ENCODE data around the gene NLE1. TPM values are rescaled to one million over a fixed set of nuclear protein-coding genes. Genes with fewer than 3 reads are reported as not detected.

The NLE1 gene
- total and polyA plus RNA-seq, 2 donors, result 11.7 to 12.2 TPM

- no peaks in the 10 kb centered on the region for H3K36me3 ChIP-seq (ENCODE audit: insufficient read depth)
- no peak for DNase-seq (ENCODE audit: extremely low spot score)
- 47% methylated on average over 2 of the region's 2 CpGs for WGBS
- no peaks in the 10 kb centered on the region for H3K4me1 ChIP-seq (ENCODE audit: insufficient read depth)
- H3K4me3 ChIP-seq (ENCODE audit: low read depth, low read length), result no peak overlapping the region
- H3K27ac ChIP-seq (ENCODE audit: low read depth), result no peak overlapping the region
Observed at GRCh38 chr17:35171834-35172233, 29.7 kb upstream of the NLE1 start.

GRCh38 chr17:35170968-35171771, 29.1 kb upstream of the NLE1 start:
- Histone ChIP-seq H3K4me1 (ENCODE audit: insufficient read depth) (no peaks in the 10 kb centered on the region), H3K36me3 (ENCODE audit: insufficient read depth) (no peaks in the 10 kb centered on the region), H3K27ac (ENCODE audit: low read depth) (no peak overlapping the region), H3K4me3 (ENCODE audit: low read depth, low read length) (no peak overlapping the region)
- 78% methylated on average over 18 of the region's 18 CpGs for WGBS
- no peak for DNase-seq (ENCODE audit: extremely low spot score)

GRCh38 chr17:35169835-35170363, 27.8 kb upstream of the NLE1 start:
- WGBS, result 90% methylated on average over 17 of the region's 17 CpGs
- Histone ChIP-seq H3K27ac (ENCODE audit: low read depth) (no peak overlapping the region), H3K4me1 (ENCODE audit: insufficient read depth) (no peaks in the 10 kb centered on the region), H3K4me3 (ENCODE audit: low read depth, low read length) (no peak overlapping the region), H3K36me3 (ENCODE audit: insufficient read depth) (no peaks in the 10 kb centered on the region)
- DNase-seq (ENCODE audit: extremely low spot score), result no peak

DNA sequence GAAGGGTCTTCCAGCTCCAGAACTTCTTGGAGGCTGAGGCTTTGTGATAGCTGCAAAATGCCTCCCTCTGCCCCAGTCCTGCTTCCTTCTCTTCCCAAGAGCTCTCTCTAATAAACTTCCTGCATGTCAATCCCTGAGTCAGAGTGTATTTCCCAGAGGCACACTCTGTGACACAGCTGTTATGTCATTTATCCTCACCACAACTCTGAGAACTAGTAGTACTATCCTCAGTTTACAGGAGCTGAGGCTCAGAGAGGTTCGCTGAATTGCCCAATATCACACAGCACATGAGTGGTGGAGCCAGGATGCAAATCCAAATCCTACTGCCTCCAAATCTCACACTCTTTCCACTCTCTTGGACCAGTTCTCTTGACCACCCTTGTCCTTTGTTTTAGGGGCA, 25.6 kb upstream of the NLE1 start:
- DNase-seq (ENCODE audit: extremely low spot score), result no peak
- H3K27ac ChIP-seq (ENCODE audit: low read depth), result no peak overlapping the region
- whole genome bisulfite sequencing, result 85% methylated on average over 1 of the region's 1 CpG
- no peak overlapping the region for H3K4me3 ChIP-seq (ENCODE audit: low read depth, low read length)
- H3K4me1 ChIP-seq (ENCODE audit: insufficient read depth), result no peaks in the 10 kb centered on the region
- H3K36me3 ChIP-seq (ENCODE audit: insufficient read depth), result no peaks in the 10 kb centered on the region

DNA sequence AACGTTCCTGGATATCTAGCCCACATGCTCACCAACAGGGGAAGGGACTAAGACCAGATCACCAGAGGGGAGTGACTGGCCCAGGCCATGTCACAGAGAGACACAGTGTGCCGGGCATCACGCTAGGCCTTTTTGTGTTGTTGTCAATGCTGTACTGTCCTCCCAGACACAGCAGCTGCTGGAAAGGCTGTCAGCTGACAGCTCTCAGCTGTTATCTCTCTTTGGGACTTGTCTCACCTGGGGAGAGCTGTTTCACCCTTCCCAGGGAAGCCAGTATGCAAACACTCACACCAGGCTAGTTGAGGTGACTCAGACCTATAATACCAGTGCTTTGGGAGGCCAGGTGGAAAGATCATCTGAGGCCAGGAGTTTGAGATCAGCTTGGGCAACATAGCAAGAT, 24.9 kb upstream of the NLE1 start:
- no peaks in the 10 kb centered on the region for H3K36me3 ChIP-seq (ENCODE audit: insufficient read depth)
- H3K4me3 ChIP-seq (ENCODE audit: low read depth, low read length), result no peak overlapping the region
- no peak overlapping the region for H3K27ac ChIP-seq (ENCODE audit: low read depth)
- H3K4me1 ChIP-seq (ENCODE audit: insufficient read depth), result no peaks in the 10 kb centered on the region
- 53% methylated on average over 3 of the region's 3 CpGs for WGBS
- no peak for DNase-seq (ENCODE audit: extremely low spot score)

DNA sequence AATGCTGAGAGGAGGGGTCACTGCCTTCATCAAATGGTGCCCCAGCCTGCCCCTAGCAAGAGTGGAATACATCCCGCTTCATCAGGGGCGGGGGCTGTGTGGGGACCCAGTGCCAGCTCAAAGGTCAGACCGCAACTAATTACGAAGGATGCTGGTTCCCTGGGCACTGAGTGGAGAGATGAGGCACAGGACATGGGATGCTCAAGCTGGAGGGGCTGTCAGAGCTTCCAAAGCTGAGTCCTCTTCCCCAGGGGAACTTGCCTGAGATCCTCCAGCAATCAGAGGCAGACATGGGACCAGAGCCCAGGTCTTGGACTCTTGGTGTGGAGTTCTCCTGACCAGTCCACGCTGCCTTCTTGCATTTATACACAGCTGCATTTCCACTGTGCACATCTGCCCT, 24.4 kb upstream of the NLE1 start:
- H3K4me3 ChIP-seq (ENCODE audit: low read depth, low read length), result no peak overlapping the region
- no peak for DNase-seq (ENCODE audit: extremely low spot score)
- H3K27ac ChIP-seq (ENCODE audit: low read depth), result no peak overlapping the region
- no peaks in the 10 kb centered on the region for H3K36me3 ChIP-seq (ENCODE audit: insufficient read depth)
- H3K4me1 ChIP-seq (ENCODE audit: insufficient read depth), result no peaks in the 10 kb centered on the region
- WGBS, result 66% methylated on average over 5 of the region's 5 CpGs

DNA sequence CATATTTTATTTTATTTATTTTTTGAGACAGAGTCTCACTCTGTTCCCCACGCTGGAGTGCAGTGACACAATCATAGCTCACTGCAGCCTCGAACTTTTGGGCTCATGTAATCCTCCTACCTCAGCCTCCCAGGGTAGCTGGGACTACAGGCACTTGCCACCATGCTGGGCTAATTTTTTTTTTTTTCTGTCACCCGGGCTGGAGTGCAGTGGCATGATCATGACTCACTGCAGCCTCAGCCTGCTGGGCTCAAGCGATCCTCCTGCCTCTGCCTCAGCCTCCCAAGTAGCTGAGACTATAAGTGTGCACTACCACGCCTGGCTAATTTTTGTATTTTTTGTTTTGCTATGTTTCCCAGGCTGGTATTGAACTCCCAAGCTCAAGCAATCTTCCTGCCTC, 22.6 kb upstream of the NLE1 start:
- no peak overlapping the region for H3K4me3 ChIP-seq (ENCODE audit: low read depth, low read length)
- 82% methylated on average over 5 of the region's 5 CpGs for WGBS
- no peaks in the 10 kb centered on the region for H3K36me3 ChIP-seq (ENCODE audit: insufficient read depth)
- no peak overlapping the region for H3K27ac ChIP-seq (ENCODE audit: low read depth)
- no peak for DNase-seq (ENCODE audit: extremely low spot score)
- no peaks in the 10 kb centered on the region for H3K4me1 ChIP-seq (ENCODE audit: insufficient read depth)

DNA sequence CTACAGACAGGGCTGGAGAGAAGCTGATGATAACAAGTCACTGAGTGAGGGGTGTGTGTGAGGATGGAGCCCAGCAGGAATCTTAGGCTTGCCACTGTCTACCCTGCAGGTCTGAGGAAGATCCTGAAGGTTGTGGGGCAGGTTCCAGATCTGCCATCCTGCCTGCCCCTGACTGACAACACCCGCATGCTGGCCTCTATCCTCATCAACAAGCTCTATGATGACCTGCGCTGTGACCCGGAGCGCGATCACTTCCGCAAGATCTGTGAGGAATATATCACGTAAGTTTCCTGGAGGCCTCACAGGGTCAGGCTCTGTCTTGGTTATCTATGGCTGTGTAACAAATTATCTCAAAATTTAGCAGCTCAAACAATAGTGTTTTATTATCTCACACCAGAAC, 21.8 kb upstream of the NLE1 start:
- Histone ChIP-seq H3K4me3 (ENCODE audit: low read depth, low read length) (no peak overlapping the region), H3K36me3 (ENCODE audit: insufficient read depth) (no peaks in the 10 kb centered on the region), H3K27ac (ENCODE audit: low read depth) (no peak overlapping the region), H3K4me1 (ENCODE audit: insufficient read depth) (no peaks in the 10 kb centered on the region)
- no peak for DNase-seq (ENCODE audit: extremely low spot score)
- 96% methylated on average over 7 of the region's 7 CpGs for WGBS

DNA sequence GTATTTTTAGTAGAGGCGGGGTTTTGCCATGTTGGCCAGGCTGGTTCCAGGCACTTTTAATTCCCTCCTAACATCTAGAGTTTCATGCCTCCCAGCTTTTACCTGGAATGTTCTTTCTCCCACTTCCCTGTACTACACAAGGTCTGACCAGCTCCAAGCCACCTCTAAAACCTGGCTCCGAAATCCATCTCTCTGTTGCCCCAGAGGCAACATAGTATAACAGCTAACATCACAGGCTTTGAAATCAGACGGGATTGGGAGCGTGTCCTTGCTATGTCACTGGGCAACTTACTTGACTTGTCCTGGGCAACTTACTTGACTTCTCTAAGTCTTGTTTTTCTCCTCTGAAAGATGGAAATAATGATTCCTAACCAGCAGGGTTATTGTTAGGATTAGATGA, 20.7 kb upstream of the NLE1 start:
- Histone ChIP-seq H3K36me3 (ENCODE audit: insufficient read depth) (no peaks in the 10 kb centered on the region), H3K27ac (ENCODE audit: low read depth) (no peak overlapping the region), H3K4me1 (ENCODE audit: insufficient read depth) (no peaks in the 10 kb centered on the region), H3K4me3 (ENCODE audit: low read depth, low read length) (no peak overlapping the region)
- DNase-seq (ENCODE audit: extremely low spot score), result no peak
- WGBS, result 86% methylated on average over 4 of the region's 4 CpGs

DNA sequence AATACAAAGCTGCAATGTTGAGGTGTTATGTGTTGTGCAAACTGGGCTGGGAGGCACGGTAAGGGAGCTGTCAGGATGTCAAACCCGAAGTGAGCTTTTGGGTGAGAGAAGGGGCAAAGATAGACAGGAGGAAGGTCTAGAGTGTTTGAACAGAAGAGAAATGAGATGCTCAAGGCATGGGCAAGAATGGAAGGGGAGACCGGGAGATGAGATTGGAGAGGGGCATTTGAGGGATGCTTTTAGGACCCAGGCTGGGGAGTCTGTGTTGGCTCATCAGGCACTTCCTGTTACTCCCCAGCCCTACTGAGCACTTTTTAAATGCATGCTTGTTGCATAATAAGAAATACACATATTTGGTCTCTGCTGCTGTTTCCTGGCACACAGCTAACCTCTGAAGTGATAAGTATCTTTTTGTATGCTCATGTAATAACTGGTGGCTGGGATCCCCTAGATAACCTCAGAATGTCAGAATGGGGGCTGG, 19.2 kb upstream of the NLE1 start:
- DNase-seq (ENCODE audit: extremely low spot score), result no peak
- no peak overlapping the region for H3K27ac ChIP-seq (ENCODE audit: low read depth)
- H3K4me1 ChIP-seq (ENCODE audit: insufficient read depth), result no peaks in the 10 kb centered on the region
- no peak overlapping the region for H3K4me3 ChIP-seq (ENCODE audit: low read depth, low read length)
- 70% methylated on average over 3 of the region's 3 CpGs for WGBS
- H3K36me3 ChIP-seq (ENCODE audit: insufficient read depth), result no peaks in the 10 kb centered on the region

- WGBS, result 73% methylated on average over 13 of the region's 13 CpGs
- no peaks in the 10 kb centered on the region for H3K36me3 ChIP-seq (ENCODE audit: insufficient read depth)
- H3K4me3 ChIP-seq (ENCODE audit: low read depth, low read length), result no peak overlapping the region
- H3K27ac ChIP-seq (ENCODE audit: low read depth), result no peak overlapping the region
- H3K4me1 ChIP-seq (ENCODE audit: insufficient read depth), result no peaks in the 10 kb centered on the region
- DNase-seq (ENCODE audit: extremely low spot score), result no peak
Observed at GRCh38 chr17:35160354-35161201, 18.5 kb upstream of the NLE1 start.

GRCh38 chr17:35159940-35160339, 17.8 kb upstream of the NLE1 start:
- H3K27ac ChIP-seq (ENCODE audit: low read depth), result no peak overlapping the region
- H3K36me3 ChIP-seq (ENCODE audit: insufficient read depth), result no peaks in the 10 kb centered on the region
- DNase-seq (ENCODE audit: extremely low spot score), result no peak
- no peak overlapping the region for H3K4me3 ChIP-seq (ENCODE audit: low read depth, low read length)
- 87% methylated on average over 2 of the region's 2 CpGs for WGBS
- no peaks in the 10 kb centered on the region for H3K4me1 ChIP-seq (ENCODE audit: insufficient read depth)

DNA sequence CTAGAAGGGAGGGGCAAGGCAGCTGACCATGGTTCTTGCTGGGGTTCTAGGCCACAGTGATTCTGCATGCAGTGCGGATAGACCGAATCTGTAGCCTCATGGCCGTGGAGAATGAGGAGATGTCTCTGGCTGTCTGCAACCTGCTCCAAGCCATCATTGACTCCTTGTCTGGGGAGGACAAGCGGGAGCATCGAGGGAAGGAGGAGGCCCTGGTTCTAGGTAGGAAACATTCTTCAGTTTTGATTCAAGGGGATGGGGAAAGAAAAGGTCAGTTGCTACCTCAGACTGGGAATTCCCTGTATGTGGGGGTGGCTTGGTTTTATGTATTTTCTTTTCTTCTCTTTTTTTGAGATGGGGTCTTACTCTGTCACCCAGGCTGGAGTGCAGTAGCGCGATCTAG, 13.1 kb upstream of the NLE1 start:
- no peak for DNase-seq (ENCODE audit: extremely low spot score)
- H3K27ac ChIP-seq (ENCODE audit: low read depth), result no peak overlapping the region
- H3K4me1 ChIP-seq (ENCODE audit: insufficient read depth), result no peaks in the 10 kb centered on the region
- no peak overlapping the region for H3K4me3 ChIP-seq (ENCODE audit: low read depth, low read length)
- no peaks in the 10 kb centered on the region for H3K36me3 ChIP-seq (ENCODE audit: insufficient read depth)
- WGBS, result 94% methylated on average over 7 of the region's 7 CpGs
